Stimulated activated CD8-positive, alpha-beta memory T cell treated with anti-CD3 and anti-CD28 coated beads, Interleukin-4, amount 100 ng/mL, for 1 hour (primary cell): ENCODE results near the gene PSME2.
"Not testable (repeated sequence)": the region's sequence is repeated elsewhere in the genome, so short reads cannot be mapped to it uniquely, and the experiment has no call there.

ENCODE experiments used
- DNase-seq, 2 donors: peaks; one replicate each; pipeline ENCODE4 v3.0.0-alpha.2; 2020; ENCODE audit warnings: low read depth in 2 of 2, low spot score in 1 of 2

The PSME2 gene

DNA sequence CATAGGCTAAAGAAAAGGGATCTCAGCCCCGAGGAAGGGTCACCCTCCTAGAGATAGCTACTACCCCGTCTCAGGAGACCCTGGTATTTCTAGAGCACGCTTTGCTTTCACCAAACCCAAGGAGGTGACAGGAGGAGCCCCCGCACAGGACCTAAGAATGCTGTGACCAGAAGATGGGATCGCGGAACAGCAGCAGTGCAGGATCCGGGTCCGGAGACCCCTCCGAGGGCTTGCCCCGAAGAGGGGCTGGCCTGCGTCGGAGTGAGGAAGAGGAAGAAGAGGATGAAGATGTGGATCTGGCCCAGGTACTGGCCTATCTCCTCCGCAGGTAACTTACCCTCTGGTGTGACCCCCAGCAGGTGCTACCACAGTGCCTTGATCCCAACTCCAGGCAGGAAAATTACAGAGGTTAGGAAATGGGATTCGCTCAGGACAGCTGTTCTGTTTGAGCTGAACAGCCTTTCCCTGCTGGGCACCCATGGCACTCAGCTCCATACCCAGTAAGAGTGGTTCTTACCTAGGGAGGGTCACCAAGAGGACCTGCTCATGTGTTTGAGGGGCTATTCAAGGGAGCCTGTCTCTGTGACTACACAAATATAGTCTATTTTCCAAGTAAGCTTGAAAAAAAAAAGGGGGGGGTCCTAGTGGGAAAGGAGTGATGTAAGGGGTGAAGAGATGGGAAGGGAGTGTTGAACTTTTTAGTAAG, 30.8 kb downstream of the PSME2 start:
- DNase-seq = no peak

DNA sequence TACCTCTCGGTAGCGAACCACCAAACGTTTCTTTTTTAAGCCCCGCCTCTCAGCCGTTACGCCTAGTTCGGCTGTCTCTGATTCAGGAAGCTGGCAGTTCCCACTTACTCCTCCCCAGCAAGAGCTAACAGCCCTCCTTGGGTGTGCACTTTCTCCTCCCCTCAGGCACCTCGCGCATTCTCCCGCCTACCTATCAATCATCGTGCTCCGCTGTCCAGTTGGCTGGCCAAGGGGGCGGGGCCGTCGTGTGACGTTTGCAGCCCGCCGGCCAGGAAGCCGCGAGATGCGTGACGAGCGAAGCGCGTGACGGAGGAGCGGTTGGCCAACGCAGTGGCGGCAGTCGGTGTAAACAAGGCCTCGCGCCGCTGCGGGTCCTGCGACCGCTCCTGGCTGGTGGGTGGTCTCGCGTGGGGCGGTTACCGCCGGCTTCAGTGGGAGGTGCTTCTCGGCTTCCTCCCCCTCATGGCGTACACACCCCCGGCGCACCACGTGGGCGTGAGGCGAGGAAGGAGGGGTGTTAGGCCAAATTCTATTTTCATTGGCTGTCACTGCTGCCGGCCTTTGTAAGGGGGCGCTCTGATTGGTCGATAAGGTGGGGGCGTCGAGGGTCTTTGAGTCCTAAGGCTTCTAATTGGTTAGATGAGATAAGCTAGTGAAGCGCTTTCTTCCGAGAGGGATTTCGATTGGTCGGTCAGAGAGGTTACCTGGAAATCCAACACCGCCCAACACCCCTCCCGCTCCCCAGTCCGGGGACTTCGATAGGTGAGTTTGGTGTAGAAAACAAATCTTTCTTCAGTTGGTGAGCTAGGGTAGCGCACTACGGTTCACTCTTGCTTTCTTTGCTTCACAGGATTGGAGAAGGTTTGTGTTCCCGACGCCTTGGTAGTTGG, 31.6 kb downstream of the PSME2 start, which contains the start of the genes DCAF11 and NRL:
TSS of gene DCAF11 (plus strand) at position 246 of the 890 bp plus-strand sequence. CDS start 818 bp downstream, outside the sequence.
TSS of gene NRL (minus strand) at position 418 of the 890 bp plus-strand sequence. CDS start 32,101 bp downstream, outside the sequence.
- peak; percentile 94 to 95 for DNase-seq

GRCh38 chr14:24113801-24114531, 32.4 kb downstream of the PSME2 start:
- peak; percentile 51 to 54 for DNase-seq

DNA sequence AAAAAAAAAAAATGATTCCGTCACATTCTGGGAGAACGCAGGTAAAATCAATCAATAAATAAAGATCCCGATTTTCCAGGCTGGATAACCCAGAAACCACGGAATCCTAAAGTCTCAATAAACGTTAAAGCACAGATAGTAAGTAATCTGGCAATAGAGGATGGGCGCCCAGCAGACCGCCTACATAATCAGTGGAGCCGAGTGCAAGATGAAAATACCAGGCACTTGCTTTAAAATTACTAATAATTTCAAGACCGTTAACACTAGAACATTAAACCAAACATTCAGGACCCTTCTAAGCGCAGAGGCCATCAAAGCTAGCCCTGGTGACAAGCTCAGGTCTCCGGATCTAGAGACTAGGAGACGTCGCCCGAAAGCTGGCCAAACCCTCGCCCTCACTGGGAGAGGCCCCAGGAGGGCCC, 33.0 kb downstream of the PSME2 start:
- DNase-seq = no peak

DNA sequence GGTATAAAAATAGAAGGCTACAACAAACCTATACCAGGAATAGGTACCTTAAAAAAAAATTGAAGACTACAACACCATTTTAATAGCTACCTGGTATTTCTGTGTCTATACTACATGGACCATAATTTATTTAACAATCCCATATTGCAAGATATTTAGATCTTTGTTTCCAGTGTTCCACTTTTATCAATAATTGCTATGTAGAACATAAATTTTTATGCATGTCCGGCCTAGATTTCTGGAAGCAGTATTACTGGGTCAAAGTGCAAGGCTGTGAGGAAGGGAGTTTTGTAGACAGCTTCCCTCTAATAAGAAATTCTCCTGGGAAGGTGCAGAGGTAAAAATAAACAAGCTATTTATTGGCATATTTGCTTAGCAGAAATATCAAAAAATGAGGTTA, 35.9 kb downstream of the PSME2 start:
- DNase-seq = no peak

DNA sequence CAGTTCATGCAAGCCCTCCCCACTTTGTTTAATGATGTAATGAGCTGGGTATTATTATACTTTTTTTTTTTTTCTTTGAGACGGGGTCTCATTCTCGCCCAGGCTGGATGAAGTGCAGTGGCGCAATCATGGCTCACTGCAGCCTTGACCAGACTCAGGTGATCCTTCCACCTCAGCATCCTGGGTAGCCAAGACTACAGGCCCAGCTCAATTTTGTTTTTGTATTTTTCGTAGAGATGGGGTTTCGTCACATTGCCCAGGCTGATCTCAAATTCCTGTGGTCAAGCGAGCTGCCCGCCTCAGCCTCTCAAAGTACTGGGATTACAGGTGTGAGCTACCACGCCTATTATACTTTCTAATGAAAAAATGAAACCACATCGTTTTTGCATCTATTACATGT, 36.4 kb downstream of the PSME2 start:
- DNase-seq = no peak

DNA sequence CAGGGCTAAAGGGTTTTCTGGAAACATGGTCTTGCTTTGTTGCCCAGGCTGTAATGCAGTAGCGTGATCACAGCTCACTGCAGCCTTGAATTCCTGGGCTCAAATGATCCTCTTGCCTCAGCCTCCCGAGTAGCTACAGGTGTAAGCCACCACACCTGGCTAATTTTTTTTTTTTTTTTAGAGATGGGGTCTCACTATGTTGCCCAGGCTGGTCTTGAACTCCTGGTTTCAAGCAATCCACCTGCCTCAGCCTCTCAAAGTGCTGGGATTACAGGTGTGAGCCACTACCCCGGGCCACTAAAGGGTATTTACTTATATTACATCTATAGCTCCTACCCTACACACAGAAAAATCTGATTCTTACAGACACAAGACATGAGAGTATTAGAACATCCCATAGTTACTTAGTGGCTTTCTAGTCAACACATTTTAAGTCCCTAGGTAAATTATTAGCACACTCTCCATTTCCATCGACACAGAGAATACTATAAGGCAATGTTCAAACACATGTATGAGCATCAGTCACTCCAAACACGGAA, 38.0 kb downstream of the PSME2 start:
- no peak for DNase-seq

DNA sequence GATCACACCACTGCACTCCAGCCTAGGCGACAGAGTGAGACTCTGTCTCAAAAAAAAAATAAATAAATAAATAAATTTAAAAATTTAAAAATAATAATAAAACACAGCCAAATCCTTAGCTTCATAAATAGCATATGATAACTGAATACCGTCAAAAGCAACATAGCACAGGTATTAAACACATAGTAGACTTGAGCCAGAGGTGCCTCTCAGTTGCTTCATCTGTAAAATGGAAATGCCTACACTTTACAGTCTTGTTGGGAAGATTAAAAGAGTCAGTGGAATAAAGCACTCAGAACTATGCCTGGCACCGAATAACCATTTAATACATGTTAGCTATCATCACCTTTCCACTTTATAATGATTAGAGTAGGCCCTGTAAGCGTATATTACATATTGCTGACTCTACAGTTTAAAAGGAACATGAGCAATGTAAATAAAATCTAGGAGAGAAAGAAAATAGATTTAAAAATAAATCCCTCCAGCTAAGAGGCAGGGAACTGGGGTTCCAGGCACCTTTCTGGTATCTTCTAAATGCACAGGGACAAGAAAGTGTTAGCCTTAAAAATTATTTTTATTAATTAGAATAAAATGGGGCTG, 39.6 kb downstream of the PSME2 start:
- no peak for DNase-seq

DNA sequence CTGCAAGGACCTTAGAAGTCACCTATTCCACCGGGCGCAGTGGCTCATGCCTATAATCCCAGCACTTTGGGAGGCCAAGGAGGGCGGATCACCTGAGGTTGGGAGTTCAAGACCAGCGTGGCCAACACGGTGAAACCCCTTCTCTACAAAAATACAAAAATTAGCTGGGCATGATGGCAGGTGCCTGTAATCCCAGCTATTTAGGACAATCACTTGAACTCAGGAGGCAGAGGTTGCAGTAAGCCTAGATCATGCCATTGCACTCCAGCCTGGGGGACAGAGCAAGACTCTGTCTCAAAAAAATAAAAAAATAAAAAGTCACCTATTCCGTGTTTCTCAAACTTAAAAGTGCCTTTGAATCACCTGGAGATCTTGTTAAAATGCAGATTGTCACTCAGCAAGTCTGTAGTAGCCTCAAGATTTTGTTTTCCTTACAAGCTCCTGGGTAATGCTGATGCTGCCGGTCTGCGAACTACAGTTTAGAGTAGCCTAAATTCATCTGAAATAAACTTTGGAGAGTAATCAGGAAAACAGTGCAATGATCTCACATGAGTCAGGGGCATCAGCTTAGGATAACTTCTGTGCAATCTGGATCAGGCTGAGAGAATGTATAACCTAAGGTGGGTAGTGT, 40.7 kb downstream of the PSME2 start:
- not testable (repeated sequence) for DNase-seq

- no peak for DNase-seq
These were observed 43.0 kb downstream of the PSME2 start for GRCh38 chr14:24103451-24103850.

DNA sequence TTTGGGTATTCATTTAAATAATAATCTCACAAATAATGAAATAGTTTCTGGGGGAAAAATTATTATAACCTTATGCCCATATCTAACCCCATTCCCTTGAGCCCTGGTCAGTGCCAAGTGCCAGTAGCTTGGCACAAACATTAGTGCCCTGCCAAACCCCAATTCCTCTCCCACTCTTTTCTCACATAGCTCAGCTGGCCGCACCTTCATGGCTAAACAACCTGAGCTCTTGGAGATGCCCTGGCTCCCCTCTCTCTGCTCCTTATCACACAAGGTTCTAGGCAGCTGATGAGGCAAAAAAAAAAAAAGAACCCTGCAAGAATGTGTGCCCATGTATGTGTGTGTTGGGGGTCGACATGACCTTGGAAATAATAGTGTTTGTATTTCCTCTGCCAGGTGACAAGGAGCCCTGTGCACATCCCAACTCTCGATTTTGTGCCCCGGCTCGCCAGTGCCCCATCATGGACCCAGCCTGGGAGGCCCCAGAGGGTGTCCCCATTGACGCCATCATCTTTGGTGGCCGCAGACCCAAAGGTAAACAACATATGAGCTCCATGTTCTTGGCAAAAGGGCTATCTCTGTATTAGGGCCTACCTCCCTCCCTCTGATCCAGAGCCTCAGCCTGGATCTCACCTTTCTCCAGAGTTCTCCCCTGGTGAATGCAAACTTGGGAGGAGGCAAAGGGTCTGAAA, 43.9 kb downstream of the PSME2 start:
- no peak for DNase-seq

DNA sequence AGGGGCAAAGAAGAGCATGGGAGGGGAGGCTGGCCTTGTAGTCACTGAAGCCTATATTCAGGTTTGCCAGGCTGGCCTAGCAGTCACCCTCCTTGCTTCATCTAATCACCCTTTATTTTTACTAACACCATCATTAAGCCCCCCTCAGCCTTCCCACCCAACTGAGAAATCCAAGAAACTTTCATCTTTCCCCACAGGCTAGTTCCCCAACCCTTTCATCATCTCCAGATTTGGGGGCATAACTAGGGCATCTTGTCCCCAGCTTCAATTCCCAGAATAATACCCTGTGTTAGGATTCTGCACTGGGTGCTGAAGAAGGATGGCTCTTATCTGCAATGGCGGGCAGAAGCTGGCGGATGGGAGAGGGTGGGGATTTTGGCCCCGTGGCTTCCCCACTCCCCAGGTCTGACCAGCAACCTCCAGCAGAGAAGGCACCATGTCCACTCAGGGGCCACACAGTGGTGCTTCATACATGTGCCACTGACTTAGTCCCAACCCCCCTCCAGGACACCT, 45.4 kb downstream of the PSME2 start:
- DNase-seq = no peak

DNA sequence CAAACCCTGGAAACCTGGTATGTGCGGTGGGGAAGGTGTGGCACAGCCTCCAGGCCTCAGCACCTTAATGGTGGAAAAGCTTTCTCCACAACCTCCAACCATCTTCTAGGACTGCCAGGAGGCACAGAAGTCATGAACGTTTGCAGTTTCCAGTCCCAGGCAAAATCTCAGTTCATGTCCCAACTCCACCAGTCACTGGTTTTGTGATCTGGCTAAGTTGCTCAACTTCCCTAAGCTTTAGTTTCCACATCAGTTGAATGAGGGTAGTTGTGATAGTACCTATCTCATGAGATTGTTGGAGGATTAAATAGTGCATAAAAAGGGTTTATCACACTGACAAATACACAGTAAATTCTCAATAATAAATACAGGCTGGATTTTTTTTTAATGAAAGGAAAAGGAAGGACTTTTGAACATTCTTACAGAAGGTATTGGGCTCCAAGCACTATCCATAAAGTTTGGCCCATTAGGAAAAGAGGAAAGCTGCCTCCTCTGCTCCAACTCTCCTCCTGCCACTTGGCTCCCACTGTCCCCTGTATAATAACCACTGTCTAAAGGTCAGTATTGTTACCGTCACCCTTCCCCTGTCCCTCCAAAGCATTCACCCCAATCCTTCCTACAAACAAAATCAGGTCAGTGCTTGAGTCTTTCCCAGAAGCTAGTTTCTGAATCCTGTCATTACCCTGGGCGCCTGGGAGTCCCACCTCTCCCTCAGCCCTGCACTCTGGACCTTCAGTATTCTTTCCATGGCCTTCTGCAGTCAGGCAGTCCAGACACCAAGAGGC, 46.0 kb downstream of the PSME2 start:
- no peak for DNase-seq

- no peak for DNase-seq
These were observed 47.2 kb downstream of the PSME2 start for GRCh38 chr14:24098927-24099813.

DNA sequence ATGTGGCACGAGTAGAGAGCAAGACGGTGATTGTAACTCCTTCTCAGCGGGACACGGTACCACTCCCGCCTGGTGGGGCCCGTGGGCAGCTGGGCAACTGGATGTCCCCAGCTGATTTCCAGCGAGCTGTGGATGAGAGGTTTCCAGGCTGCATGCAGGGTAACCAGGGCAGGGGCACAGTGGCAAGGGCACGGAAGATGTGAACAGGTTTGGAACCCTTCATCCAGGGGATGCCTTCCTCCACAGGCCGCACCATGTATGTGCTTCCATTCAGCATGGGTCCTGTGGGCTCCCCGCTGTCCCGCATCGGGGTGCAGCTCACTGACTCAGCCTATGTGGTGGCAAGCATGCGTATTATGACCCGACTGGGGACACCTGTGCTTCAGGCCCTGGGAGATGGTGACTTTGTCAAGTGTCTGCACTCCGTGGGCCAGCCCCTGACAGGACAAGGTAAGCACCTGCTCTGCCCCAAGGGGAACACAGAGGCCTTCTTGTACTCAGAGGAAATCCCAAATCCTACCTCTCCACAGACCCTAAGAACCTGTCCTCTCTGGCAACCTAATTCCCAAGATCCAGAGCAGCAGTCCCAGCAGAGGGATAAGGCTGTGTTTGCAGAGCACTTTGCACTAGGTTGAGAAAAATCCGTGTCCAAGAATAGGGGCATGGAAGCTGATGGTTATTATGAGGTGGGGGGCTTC, 48.0 kb downstream of the PSME2 start:
- DNase-seq = no peak

DNA sequence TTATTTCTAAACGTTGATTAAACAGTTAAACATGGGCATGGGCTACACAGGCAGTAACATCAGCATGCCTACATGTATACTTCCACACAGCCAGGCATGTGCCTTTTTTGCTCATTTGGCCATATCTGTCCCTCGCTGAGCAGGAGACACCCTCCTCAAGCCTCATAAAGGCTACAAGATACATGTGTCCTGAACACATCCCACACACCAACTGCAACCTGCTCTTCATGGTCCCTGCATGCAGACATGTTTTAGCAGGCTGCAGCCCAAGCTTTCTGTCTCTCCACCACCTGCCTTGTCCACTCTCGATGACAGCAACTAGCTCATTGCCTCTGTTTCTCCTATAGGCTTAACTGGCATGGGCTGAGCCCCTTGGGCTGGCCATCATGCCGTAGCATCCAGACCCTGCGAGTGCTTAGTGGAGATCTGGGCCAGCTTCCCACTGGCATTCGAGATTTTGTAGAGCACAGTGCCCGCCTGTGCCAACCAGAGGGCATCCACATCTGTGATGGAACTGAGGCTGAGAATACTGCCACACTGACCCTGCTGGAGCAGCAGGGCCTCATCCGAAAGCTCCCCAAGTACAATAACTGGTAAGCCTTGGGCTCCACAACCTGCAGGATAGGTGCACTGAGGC, 49.7 kb downstream of the PSME2 start:
- no peak for DNase-seq
